ENCODE results near the gene HIVEP3.

Gene HIVEP3

GRCh38 chr1:41461790-41462679 is 456.7 kb downstream of the HIVEP3 start:
- ChIA-PET CTCF (interaction anchor here (1.3 kb wide), 1 partner anchor 22 kb away, joined by 4 read pairs; the partner anchor contains the start of gene EDN2), POLR2A (no interaction called here)
- TF ChIP-seq CTCF (IDR thresholded peaks at IDR 0.05; ENCODE audit: control extremely low read depth, extremely low read depth, low read depth, missing control alignments) = no peak
- DNase-seq (ENCODE audit: extremely low spot score) = no peak

GRCh38 chr1:41456847-41457540 is 461.7 kb downstream of the HIVEP3 start:
- DNase-seq (ENCODE audit: extremely low spot score) = no peak
- no peak for TF ChIP-seq CTCF (IDR thresholded peaks at IDR 0.05; ENCODE audit: control extremely low read depth, extremely low read depth, low read depth, missing control alignments)
- POLR2A ChIA-PET = no interaction called here
- CTCF ChIA-PET = interaction anchor here (1.4 to 1.8 kb wide), 2 partner anchors 24 to 136 kb away, joined by 3 to 8 read pairs; no protein-coding TSS in a partner anchor

All from GM10248 (cell line).